K562 (cell line): Measurements from ENCODE around the gene VGLL4. TPM values are rescaled to one million over a fixed set of nuclear protein-coding genes. Genes with fewer than 3 reads are reported as not detected.

Experiments used
- ATAC-seq: fragments of 200-7000 bp; cut with Tn5 transposase; 3 replicates; pipeline ENCODE4 v1.9.1; 2020; ENCODE audit warnings: moderate library complexity
- BruUV-seq: library from RNA; stranded (reverse); fragments of 400-500 nt; replicated peaks from 2 replicates; lab custom pipeline; 2021; lab: Mats Ljungman, UMichigan
- CTCF ChIA-PET: fragments of 300-600 bp; formaldehyde crosslinking; extraction: SDS; loops from one replicate; lab custom pipeline; 2021; ENCODE audit warnings: low intra/inter-chr PET ratio; lab: Yijun Ruan, JAX
- POLR2A ChIA-PET: fragments of 300-600, 350-650 bp; sonication (Branson Sonifier 250); formaldehyde crosslinking; extraction: SDS; loops from one replicate; lab custom pipeline; 2021; ENCODE audit warnings: antibody characterized with exemption, inconsistent platforms; lab: Yijun Ruan, JAX
- DNase-seq, 4 experiments: peaks; one replicate each; pipeline versions ENCODE4 v3.0.0 to v3.0.0-alpha.2; 2011 to 2018; ENCODE audit warnings: low spot score in 3 of 4, mixed read lengths in 3 of 4; ENCODE audit errors: extremely low read depth in 1 of 4
- FAIRE-seq: peaks from 2 replicates; lab custom pipeline; 2011; peaks lifted over from hg19 to GRCh38; lab: Jason Lieb, UNC
- H2AFZ ChIP-seq: 2 replicates; pipeline ENCODE4 v1.6.0; 2011; ENCODE audit warnings: low read depth, low read length, control low read depth, inconsistent platforms
- H3K27ac ChIP-seq: fragments of 200-600 bp; 3 replicates; pipeline ENCODE4 v1.8.0; 2011; ENCODE audit warnings: low read depth, mild to moderate bottlenecking, control low read depth, inconsistent platforms, low read length, moderate library complexity, mixed read lengths; ENCODE audit errors: extremely low read depth
- H3K27me3 ChIP-seq, 2 experiments: fragments of 300-600 bp in 1 of 2; 2 replicates in 1 of 2; 3 replicates in 1 of 2; pipeline versions ENCODE4 v1.6.0 to v1.8.0; 2011; ENCODE audit warnings: inconsistent platforms in 2 of 2, low read length in 2 of 2, mild to moderate bottlenecking in 1 of 2, mixed read lengths in 1 of 2, moderate library complexity in 1 of 2; ENCODE audit not compliant: control insufficient read depth in 2 of 2, insufficient read depth in 2 of 2
- H3K36me3 ChIP-seq: fragments of 300-600 bp; 3 replicates; pipeline ENCODE4 v1.8.0; 2011; ENCODE audit warnings: mild to moderate bottlenecking, low read length, inconsistent platforms; ENCODE audit not compliant: control insufficient read depth, insufficient read depth
- H3K4me1 ChIP-seq, 2 experiments: fragments of 200-600 bp in 1 of 2; replicated peaks in 1 of 2; 2 replicates in 1 of 2; 3 replicates in 1 of 2; pipeline versions ENCODE4 v1.5.1 to v1.8.0; 2011; ENCODE audit warnings: inconsistent platforms in 2 of 2, low read length in 2 of 2, mild to moderate bottlenecking in 1 of 2, mixed read lengths in 1 of 2, moderate library complexity in 1 of 2; ENCODE audit not compliant: control insufficient read depth in 2 of 2, insufficient read depth in 2 of 2
- H3K4me2 ChIP-seq: 2 replicates; pipeline ENCODE4 v1.6.1; 2011; ENCODE audit warnings: low read length, control low read depth, inconsistent platforms, mixed read lengths; ENCODE audit not compliant: insufficient read depth
- H3K4me3 ChIP-seq: fragments of 200-600 bp; sonication (generic), shearing (Covaris generic); 2 replicates; pipeline ENCODE4 v1.5.1; 2016; ENCODE audit warnings: control low read depth, inconsistent platforms
- H3K79me2 ChIP-seq: fragments of 200-600 bp; 3 replicates; pipeline ENCODE4 v1.8.0; 2011; ENCODE audit warnings: low read length, inconsistent platforms; ENCODE audit not compliant: control insufficient read depth, insufficient read depth
- H3K9ac ChIP-seq, 2 experiments: 2 replicates each; pipeline versions ENCODE4 v1.6.0 to v1.6.1; 2011; ENCODE audit warnings: low read depth in 2 of 2, low read length in 2 of 2, control low read depth in 1 of 2, inconsistent platforms in 1 of 2, mild to moderate bottlenecking in 1 of 2, mixed read lengths in 1 of 2; ENCODE audit not compliant: insufficient read depth in 1 of 2
- H3K9me1 ChIP-seq: one replicate; pipeline ENCODE4 v1.6.0; 2011; ENCODE audit warnings: inconsistent platforms, mild to moderate bottlenecking, low read length, moderate library complexity; ENCODE audit not compliant: control insufficient read depth, insufficient read depth
- H3K9me3 ChIP-seq: replicated peaks from 2 replicates; pipeline ENCODE4 v1.5.1; 2011; ENCODE audit warnings: low read depth, low read length, inconsistent platforms; ENCODE audit not compliant: control insufficient read depth, insufficient read depth
- H4K20me1 ChIP-seq: replicated peaks from 2 replicates; pipeline ENCODE4 v1.6.1; 2011; ENCODE audit warnings: low read length, inconsistent platforms, mixed read lengths; ENCODE audit not compliant: control insufficient read depth, insufficient read depth
- BHLHE40 ChIP-seq: IDR thresholded peaks from 2 replicates; pipeline ENCODE4 v1.6.1; 2011; ENCODE audit warnings: low read length, improper control_type of control experiment
- BRCA1 ChIP-seq, 2 experiments: fragments of 450-650 bp in 1 of 2; sonication (generic) in 1 of 2; formaldehyde crosslinking in 1 of 2; IDR thresholded peaks; 2 replicates each; pipeline versions ENCODE4 v1.5.0 to v1.6.1; 2017 to 2020; ENCODE audit warnings: mild to moderate bottlenecking in 1 of 2, missing genetic modification reagents in 1 of 2
- EHMT2 ChIP-seq: fragments of 450-650 bp; IDR thresholded peaks from 2 replicates; pipeline ENCODE4 v1.6.1; 2018; ENCODE audit warnings: antibody characterized with exemption
- FOXJ3 ChIP-seq: sonication (generic); formaldehyde crosslinking; IDR thresholded peaks from 2 replicates; pipeline ENCODE4 v1.4.0; 2020; ENCODE audit warnings: mild to moderate bottlenecking, missing genetic modification reagents
- FOXM1 ChIP-seq, 2 experiments: fragments of 450-650 bp in 1 of 2; sonication (generic) in 1 of 2; formaldehyde crosslinking in 1 of 2; IDR thresholded peaks; 2 replicates each; pipeline versions ENCODE4 v1.6.1 to v1.9.0; 2017 to 2022; ENCODE audit warnings: low read depth in 2 of 2, mild to moderate bottlenecking in 2 of 2, missing genetic modification reagents in 1 of 2, moderate library complexity in 1 of 2
- HNRNPH1 ChIP-seq: fragments of 200-400 bp; formaldehyde crosslinking; optimal IDR thresholded peaks from 2 replicates; pipeline ENCODE3; 2017; ENCODE audit warnings: low read depth, mild to moderate bottlenecking, low read length, moderate library complexity
- MCM7 ChIP-seq, 2 experiments: fragments of 450-650 bp; IDR thresholded peaks; 2 replicates each; pipeline ENCODE4 v1.6.1; 2016 to 2018
- RBM25 ChIP-seq: fragments of 200-400 bp; formaldehyde crosslinking; IDR thresholded peaks from 2 replicates; pipeline ENCODE4 v1.6.1; 2018; ENCODE audit warnings: low read length, low read depth, moderate library complexity; ENCODE audit not compliant: severe bottlenecking
- ZBTB5 ChIP-seq: fragments of 450-650 bp; IDR thresholded peaks from 2 replicates; pipeline ENCODE4 v1.6.1; 2017; ENCODE audit warnings: antibody characterized with exemption
- ZNF165 ChIP-seq: fragments of 250-450 bp; sonication (Bioruptor Pico); IDR thresholded peaks from 2 replicates; pipeline ENCODE4 v1.4.0; 2020; ENCODE audit warnings: borderline replicate concordance
- ZNF217 ChIP-seq: sonication (generic); formaldehyde crosslinking; IDR thresholded peaks from 2 replicates; pipeline ENCODE4 v1.8.0; 2022; ENCODE audit warnings: mild to moderate bottlenecking, missing genetic modification reagents
- ZNF24 ChIP-seq: fragments of 450-650 bp; IDR thresholded peaks from 2 replicates; pipeline ENCODE4 v1.6.1; 2016
- ZNF282 ChIP-seq: sonication (generic); formaldehyde crosslinking; IDR thresholded peaks from 2 replicates; pipeline ENCODE4 v1.8.1; 2023; ENCODE audit warnings: missing genetic modification reagents
- ZNF436 ChIP-seq: fragments of 250-450, 450-650 bp; sonication (Bioruptor Pico); formaldehyde crosslinking; IDR thresholded peaks from 2 replicates; pipeline ENCODE4 v1.7.0; 2020; ENCODE audit warnings: mild to moderate bottlenecking
- ZZZ3 ChIP-seq: fragments of 450-650 bp; IDR thresholded peaks from 2 replicates; pipeline ENCODE4 v1.6.1; 2016; ENCODE audit warnings: antibody characterized with exemption, mild to moderate bottlenecking, moderate library complexity
- WGBS: fragments of 100-300 bp; shearing (Covaris generic); methylation state at CpG from one replicate; pipeline ENCODE4 v1.1.6; 2016; ENCODE audit warnings: low coverage, mixed read lengths; ENCODE audit not compliant: insufficient coverage; ENCODE audit errors: missing lambda C conversion rate; 5-methylcytosine and 5-hydroxymethylcytosine counted together
- in situ Hi-C: fragments of 300-500 bp; cut with MboI; formaldehyde crosslinking; loops from 4 replicates; pipeline ENCODE4 v1.15.0; 2018; ENCODE audit warnings: inconsistent platforms, mixed read lengths
- intact Hi-C: fragments of 100-400 bp; cut with micrococcal nuclease; formaldehyde crosslinking; loops from 2 replicates; pipeline ENCODE4 v1.14.2; 2022
- polyA plus RNA-seq, 8 experiments: library from polyadenylated mRNA; depleted of rRNA in 4 of 8; stranded (reverse) in 5 of 8; unstranded in 3 of 8; fragments of >200 nt; fragmentation: Nextera tagmentation in 2 of 8; fragmentation: Illumina TruSeq in 1 of 8; extraction: Ambion mirVana in 2 of 8; extraction: Trizol in 1 of 8; gene quantifications; 2 replicates each; pipeline versions ENCODE4 v1.2.1 to v1.2.3, GENCODE V29; 2011 to 2014; ENCODE audit warnings: inconsistent platforms in 1 of 8, missing spikeins in 1 of 8
- total RNA-seq, 7 experiments: library from RNA; depleted of rRNA in 6 of 7; stranded (reverse); fragments of >200 nt in 6 of 7; fragmentation: Illumina TruSeq in 2 of 7; extraction: Trizol in 2 of 7; gene quantifications; 2 replicates each; pipeline versions ENCODE4 v1.2.1 to v1.2.3, GENCODE V29; 2011 to 2021; ENCODE audit warnings: low replicate concordance in 1 of 7

The VGLL4 gene
- total and polyA plus RNA-seq, 9 of the 15 experiments (the other 6 are each of a cell fraction or from before 2014, with no cell fraction given), result 0.27 to 10.9 (median 8.6) TPM

GRCh38 chr3:11637901-11638458, 5.7 kb downstream of the VGLL4 start:
- ATAC-seq (no peak), FAIRE-seq (no peak), DNase-seq (peak in 1 of 4 experiments; percentile 12)
- no peak overlapping the region for H3K4me3 ChIP-seq
- ChIA-PET CTCF (no interaction called here), POLR2A (interaction anchor here (0.6 to 1.2 kb wide), 6 partner anchors 9 to 548 kb away, joined by 3 to 4 read pairs (median 3); no protein-coding TSS in a partner anchor)
- H3K79me2 ChIP-seq, result peaks cover 81% of the 10 kb centered on the region
- in situ Hi-C loops (no loop called here), intact Hi-C loops (no loop called here)
- 32% methylated on average over 11 of the region's 11 CpGs for WGBS
- peaks cover 8 to 32% of the 10 kb centered on the region in 2 experiments for H3K4me1 ChIP-seq
- H3K27me3 ChIP-seq, result 0 out of 5 replicates have a peak, but pooled peaks cover 0 to 10% of the 10 kb centered on the region in 2 experiments
- H2AFZ ChIP-seq, result no peak overlapping the region
- H3K4me2 ChIP-seq, result no peak overlapping the region
- H4K20me1 ChIP-seq, result peaks cover 11% of the 10 kb centered on the region
- no peak overlapping the region for H3K9ac ChIP-seq
- no peaks in the 10 kb centered on the region for H3K9me3 ChIP-seq
- no peaks in the 10 kb centered on the region for H3K9me1 ChIP-seq
- H3K36me3 ChIP-seq, result no peaks in the 10 kb centered on the region
- H3K27ac ChIP-seq, result no peak overlapping the region
- TF ChIP-seq ZNF24 (no peak), BHLHE40 (peak; percentile 56; the same call in 1 of the 2 replicates)
- BruUV-seq, result no TSS peak

- intact Hi-C loops, result no loop called here
- H3K27ac ChIP-seq, result no peak overlapping the region
- H3K4me1 ChIP-seq, result peaks cover 3 to 36% of the 10 kb centered on the region in 2 experiments; a peak in 4 of 5 replicates
- no peak for ATAC-seq
- ChIA-PET CTCF (interaction anchor here (0.6 kb wide), 1 partner anchor 58 kb away, joined by 3 read pairs; no protein-coding TSS in a partner anchor), POLR2A (no interaction called here)
- no peak overlapping the region for H2AFZ ChIP-seq
- no peak overlapping the region for H3K4me3 ChIP-seq
- 0 out of 5 replicates have a peak, but pooled peaks cover 0 to 10% of the 10 kb centered on the region in 2 experiments for H3K27me3 ChIP-seq
- peaks cover 70% of the 10 kb centered on the region for H3K79me2 ChIP-seq
- no peaks in the 10 kb centered on the region for H3K9me1 ChIP-seq
- H3K4me2 ChIP-seq, result no peak overlapping the region
- 26% methylated on average over 3 of the region's 3 CpGs for WGBS
- DNase-seq, result no peak
- in situ Hi-C loops, result no loop called here
- BruUV-seq, result no TSS peak
- FAIRE-seq, result no peak
- H3K9me3 ChIP-seq, result no peaks in the 10 kb centered on the region
- no peak overlapping the region for H3K9ac ChIP-seq
- H3K36me3 ChIP-seq, result no peaks in the 10 kb centered on the region
- H4K20me1 ChIP-seq, result peaks cover 11% of the 10 kb centered on the region
- TF ChIP-seq BRCA1 (IDR thresholded peaks at IDR 0.05) (no peak), BRCA1 (CRISPR knock-in tag; IDR thresholded peaks at IDR 0.05) (no peak), ZZZ3 (no peak), ZNF165 (CRISPR knock-in tag) (no peak), HNRNPH1 (no peak), MCM7 (IDR thresholded peaks at IDR 0.05) (no peak), EHMT2 (no peak), FOXM1 (IDR thresholded peaks at IDR 0.05; ENCODE audit: low read depth) (no peak), FOXM1 (CRISPR knock-in tag; IDR thresholded peaks at IDR 0.05; ENCODE audit: low read depth) (no peak), ZBTB5 (no peak), ZNF282 (CRISPR knock-in tag) (no peak), FOXJ3 (CRISPR knock-in tag) (no peak), ZNF436 (CRISPR knock-in tag) (no peak), RBM25 (no peak), ZNF217 (CRISPR knock-in tag) (no peak)
These were observed 7.3 kb downstream of the VGLL4 start for GRCh38 chr3:11636394-11636770.
